Measurements from ENCODE around the gene GFRA1. TPM values are rescaled to one million over a fixed set of nuclear protein-coding genes. Genes with fewer than 3 reads are reported as not detected.

GFRA1 gene
- total and polyA plus RNA-seq, 2 of the 4 experiments (the other 2 are of a cell fraction), result 9.1 to 9.3 TPM

DNA sequence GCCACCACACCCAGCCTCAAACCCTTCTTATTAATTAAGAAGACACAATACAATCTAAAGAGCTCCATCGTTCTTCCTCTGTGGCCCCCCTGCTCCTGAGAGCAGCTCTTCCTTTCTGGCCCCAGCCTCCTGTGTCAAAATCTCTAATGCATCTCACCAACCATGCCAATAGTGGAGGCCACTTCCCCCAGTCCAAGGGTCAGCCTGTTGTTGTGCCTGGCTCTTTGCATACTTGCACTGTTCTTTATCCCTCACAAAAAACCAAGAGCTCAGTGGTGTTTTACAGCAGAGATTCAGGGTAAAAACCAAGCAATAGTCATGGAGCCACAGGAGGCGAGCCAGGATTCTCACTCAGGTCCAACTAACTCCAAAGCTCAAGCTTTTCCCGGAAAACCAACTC, 190.2 kb downstream of the GFRA1 start:
- ChIA-PET CTCF (no interaction called here), POLR2A (ENCODE audit: unreplicated experiment) (no interaction called here)
- no peak overlapping the region for H2AFZ ChIP-seq (replicated peaks; ENCODE audit: low read length, poor library complexity)
- H3K9me3 ChIP-seq (ENCODE audit: control insufficient read depth, insufficient read depth, low read length), result peaks cover 2% of the 10 kb centered on the region; the same call in 1 of the 2 replicates
- H3K9me1 ChIP-seq (ENCODE audit: insufficient read depth, low read length), result no peaks in the 10 kb centered on the region; the same call in 1 of the 2 replicates
- H3K4me3 ChIP-seq (ENCODE audit: insufficient read depth, low read depth, low read length), result no peak overlapping the region
- H3K18ac ChIP-seq (ENCODE audit: low read depth, low read length), result no peak overlapping the region
- WGBS, 2 experiments (ENCODE audit: extremely low coverage in 2 of 2, insufficient read length in 1 of 2), result no CpG with 5 or more reads among the region's 3 CpGs
- H2BK5ac ChIP-seq (ENCODE audit: low read depth, low read length, poor library complexity, severe bottlenecking), result no peak overlapping the region
- no peak overlapping the region for H4K91ac ChIP-seq (ENCODE audit: insufficient read depth, low read depth, low read length)
- no peak overlapping the region for H3K23ac ChIP-seq (ENCODE audit: low read depth, low read length)
- H3K14ac ChIP-seq (replicated peaks; ENCODE audit: low read depth, low read length), result no peak overlapping the region
- no TSS peak for BruUV-seq (replicated peaks)
- no peak overlapping the region for H3K4ac ChIP-seq (ENCODE audit: low read depth, low read length)
- H3K27me3 ChIP-seq (ENCODE audit: control insufficient read depth, insufficient read depth, low read length), result no peaks in the 10 kb centered on the region
- H3K4me2 ChIP-seq (ENCODE audit: low read depth, low read length), result no peak overlapping the region
- TF ChIP-seq, protein P1, sequence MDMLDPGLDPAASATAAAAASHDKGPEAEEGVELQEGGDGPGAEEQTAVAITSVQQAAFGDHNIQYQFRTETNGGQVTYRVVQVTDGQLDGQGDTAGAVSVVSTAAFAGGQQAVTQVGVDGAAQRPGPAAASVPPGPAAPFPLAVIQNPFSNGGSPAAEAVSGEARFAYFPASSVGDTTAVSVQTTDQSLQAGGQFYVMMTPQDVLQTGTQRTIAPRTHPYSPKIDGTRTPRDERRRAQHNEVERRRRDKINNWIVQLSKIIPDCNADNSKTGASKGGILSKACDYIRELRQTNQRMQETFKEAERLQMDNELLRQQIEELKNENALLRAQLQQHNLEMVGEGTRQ (IDR thresholded peaks at IDR 0.05; ENCODE audit: low read depth, low read length), result no peak
- TF ChIP-seq FOS (IDR thresholded peaks at IDR 0.05; ENCODE audit: low read depth, low read length) (no peak), RCOR1 (IDR thresholded peaks at IDR 0.05; ENCODE audit: insufficient replicate concordance, low read length) (no peak), SMC3 (IDR thresholded peaks at IDR 0.05; ENCODE audit: low read depth, low read length) (no peak), ELK1 (IDR thresholded peaks at IDR 0.05; ENCODE audit: borderline replicate concordance, low read depth, low read length) (no peak), NFE2L2 (IDR thresholded peaks at IDR 0.05; ENCODE audit: low read depth, low read length) (no peak), BHLHE40 (IDR thresholded peaks at IDR 0.05; ENCODE audit: low read depth, low read length) (no peak), MXI1 (IDR thresholded peaks at IDR 0.05; ENCODE audit: borderline replicate concordance, low read depth, low read length) (no peak), CHD1 (IDR thresholded peaks at IDR 0.05; ENCODE audit: low read depth, low read length) (no peak)
- TF ChIP-seq, protein P2, sequence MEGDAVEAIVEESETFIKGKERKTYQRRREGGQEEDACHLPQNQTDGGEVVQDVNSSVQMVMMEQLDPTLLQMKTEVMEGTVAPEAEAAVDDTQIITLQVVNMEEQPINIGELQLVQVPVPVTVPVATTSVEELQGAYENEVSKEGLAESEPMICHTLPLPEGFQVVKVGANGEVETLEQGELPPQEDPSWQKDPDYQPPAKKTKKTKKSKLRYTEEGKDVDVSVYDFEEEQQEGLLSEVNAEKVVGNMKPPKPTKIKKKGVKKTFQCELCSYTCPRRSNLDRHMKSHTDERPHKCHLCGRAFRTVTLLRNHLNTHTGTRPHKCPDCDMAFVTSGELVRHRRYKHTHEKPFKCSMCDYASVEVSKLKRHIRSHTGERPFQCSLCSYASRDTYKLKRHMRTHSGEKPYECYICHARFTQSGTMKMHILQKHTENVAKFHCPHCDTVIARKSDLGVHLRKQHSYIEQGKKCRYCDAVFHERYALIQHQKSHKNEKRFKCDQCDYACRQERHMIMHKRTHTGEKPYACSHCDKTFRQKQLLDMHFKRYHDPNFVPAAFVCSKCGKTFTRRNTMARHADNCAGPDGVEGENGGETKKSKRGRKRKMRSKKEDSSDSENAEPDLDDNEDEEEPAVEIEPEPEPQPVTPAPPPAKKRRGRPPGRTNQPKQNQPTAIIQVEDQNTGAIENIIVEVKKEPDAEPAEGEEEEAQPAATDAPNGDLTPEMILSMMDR (conservative IDR thresholded peaks at IDR 0.05; ENCODE audit: low read depth, low read length), result no peak
- dilution Hi-C loops (cut with HindIII; ENCODE audit: low sequenced_read_pairs, unreplicated experiment) (no loop called here), in situ Hi-C loops (cut with MboI; ENCODE audit: low sequenced_read_pairs) (no loop called here), intact Hi-C loops (cut with micrococcal nuclease) (no loop called here)
- DNase-seq (no peak), ATAC-seq (ENCODE audit: low read depth) (no peak)
- H3K79me1 ChIP-seq (ENCODE audit: low read depth in 1 of 2, low read length in 2 of 2), result no peaks in the 10 kb centered on the region
- H3K4me1 ChIP-seq (ENCODE audit: control insufficient read depth, insufficient read depth, low read length), result no peaks in the 10 kb centered on the region
- no peak overlapping the region for H2AK5ac ChIP-seq (ENCODE audit: low read depth, low read length)
- H2BK120ac ChIP-seq (ENCODE audit: low read depth, low read length), result no peak overlapping the region
- H2BK15ac ChIP-seq (ENCODE audit: low read depth, low read length), result no peak overlapping the region
- no peak overlapping the region for H2AK9ac ChIP-seq (replicated peaks; ENCODE audit: low read depth, low read length, poor library complexity)
- H3K36me3 ChIP-seq (ENCODE audit: control insufficient read depth, insufficient read depth, low read length), result no peaks in the 10 kb centered on the region
- H2BK20ac ChIP-seq (ENCODE audit: low read depth, low read length), result no peak overlapping the region
- H4K20me1 ChIP-seq (ENCODE audit: insufficient read depth, low read length), result no peaks in the 10 kb centered on the region
- H3K56ac ChIP-seq (ENCODE audit: extremely low read depth, insufficient read depth, low read length), result no peak overlapping the region
- H4K5ac ChIP-seq (ENCODE audit: low read depth, low read length), result no peak overlapping the region
- H3K9ac ChIP-seq (ENCODE audit: low read depth, low read length), result no peak overlapping the region
- H4K8ac ChIP-seq (ENCODE audit: low read depth in 2 of 2, low read length in 2 of 2), result no peak overlapping the region
- H3K27ac ChIP-seq (ENCODE audit: insufficient read depth, low read length), result no peak overlapping the region
